HG02571 (cell line): ENCODE results near the gene TGFA.
"Not testable (repeated sequence)": the region's sequence is repeated elsewhere in the genome, so short reads cannot be mapped to it uniquely, and the experiment has no call there.

Experiments
- ATAC-seq: cut with Tn5 transposase; IDR thresholded peaks from one replicate; pipeline ENCODE4 v1.9.1; 2021; ENCODE audit warnings: mild to moderate bottlenecking, moderate library complexity; ENCODE audit not compliant: unreplicated experiment

The TGFA gene

GRCh38 chr2:70467237-70467636 is 86.4 kb downstream of the TGFA start:
- no peak for ATAC-seq

GRCh38 chr2:70466647-70467046 is 87.0 kb downstream of the TGFA start:
- ATAC-seq, result not testable (repeated sequence)

GRCh38 chr2:70463997-70464396 is 89.6 kb downstream of the TGFA start:
- ATAC-seq, result no peak

GRCh38 chr2:70463581-70463980 is 90.0 kb downstream of the TGFA start:
- ATAC-seq, result no peak

GRCh38 chr2:70461981-70462876 is 91.4 kb downstream of the TGFA start:
- no peak for ATAC-seq

- no peak for ATAC-seq
These were observed 92.2 kb downstream of the TGFA start for GRCh38 chr2:70461414-70461813.

- ATAC-seq, result no peak
These were observed 93.3 kb downstream of the TGFA start for GRCh38 chr2:70460333-70460732.

GRCh38 chr2:70458661-70459060 is 95.0 kb downstream of the TGFA start:
- ATAC-seq, result no peak

GRCh38 chr2:70456585-70457495 is 96.8 kb downstream of the TGFA start:
- ATAC-seq, result no peak

- ATAC-seq, result no peak
These were observed 98.6 kb downstream of the TGFA start for GRCh38 chr2:70454936-70455544.

- no peak for ATAC-seq
These were observed 102.9 kb downstream of the TGFA start for GRCh38 chr2:70450641-70451250.

GRCh38 chr2:70448041-70448440 is 105.6 kb downstream of the TGFA start:
- no peak for ATAC-seq

- ATAC-seq, result no peak
These were observed 109.9 kb downstream of the TGFA start for GRCh38 chr2:70443726-70444125.

GRCh38 chr2:70443078-70443465 is 110.6 kb downstream of the TGFA start:
- ATAC-seq, result no peak

- ATAC-seq, result no peak
These were observed 111.1 kb downstream of the TGFA start for GRCh38 chr2:70442301-70443077.

GRCh38 chr2:70440621-70441020 is 113.0 kb downstream of the TGFA start:
- no peak for ATAC-seq

GRCh38 chr2:70435138-70435537 is 118.5 kb downstream of the TGFA start:
- ATAC-seq, result no peak

- ATAC-seq, result no peak
These were observed 120.3 kb downstream of the TGFA start for GRCh38 chr2:70433315-70433714.

GRCh38 chr2:70431716-70432347 is 121.8 kb downstream of the TGFA start:
- no peak for ATAC-seq

- ATAC-seq, result no peak
These were observed 127.3 kb downstream of the TGFA start for GRCh38 chr2:70426341-70426740.
